Measurements from ENCODE around the gene LYRM4. TPM values are rescaled to one million over a fixed set of nuclear protein-coding genes. Genes with fewer than 3 reads are reported as not detected.

The LYRM4 gene
- polyA plus RNA-seq, 2 of the 4 experiments (the other 2 are of a cell fraction): 25.6 to 43.3 TPM

DNA sequence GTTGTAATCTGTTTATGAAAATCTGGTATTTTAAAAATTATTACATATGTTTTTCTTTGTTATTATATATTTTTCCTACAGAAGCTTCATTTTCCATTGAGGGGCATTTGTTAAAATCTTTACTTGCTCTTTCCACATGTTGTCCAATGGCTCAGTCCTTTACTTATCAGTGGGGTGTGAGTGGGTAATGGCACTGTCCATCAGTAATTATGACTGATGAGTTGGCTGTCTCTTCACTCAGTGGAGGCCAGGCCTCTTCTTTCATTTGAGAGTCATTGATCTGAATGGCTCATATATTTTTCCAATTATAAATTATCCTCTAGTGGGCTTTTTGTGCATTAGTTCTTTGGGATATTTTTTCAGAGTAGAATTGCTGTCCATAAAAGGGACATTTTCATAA is 46.3 kb upstream of the LYRM4 start:
- Histone ChIP-seq H3K4me1 (no peaks in the 10 kb centered on the region), H3K4me2 (no peak overlapping the region), H3K9me3 (no peaks in the 10 kb centered on the region), H3K27ac (no peak overlapping the region), H3K4me3 (no peak overlapping the region)
- no peak for DNase-seq (ENCODE audit: low read depth in 1 of 2, low spot score in 1 of 2)
- no peak for ATAC-seq
- no peak for TF ChIP-seq FOSL2 (IDR thresholded peaks at IDR 0.05)
- no peak for TF ChIP-seq FOSL2 (CRISPR knock-in tag; IDR thresholded peaks at IDR 0.05)
- no peak for TF ChIP-seq RNF2 (IDR thresholded peaks at IDR 0.05; ENCODE audit: borderline replicate concordance, low read depth)
- no peak for TF ChIP-seq ELK1 (IDR thresholded peaks at IDR 0.05; ENCODE audit: low read depth, low read length)
- TF ChIP-seq BHLHE40 (IDR thresholded peaks at IDR 0.05; ENCODE audit: low read depth, low read length): no peak
- POLR2A ChIA-PET: no interaction called here
- no peak for FAIRE-seq
- CTCF ChIA-PET: no interaction called here

GRCh38 chr6:5305968-5306626 is 45.3 kb upstream of the LYRM4 start:
- Histone ChIP-seq H3K4me2 (no peak overlapping the region), H3K4me1 (no peaks in the 10 kb centered on the region), H3K9me3 (no peaks in the 10 kb centered on the region), H3K4me3 (no peak overlapping the region), H3K27ac (no peak overlapping the region)
- FAIRE-seq: no peak
- WGBS (ENCODE audit: missing lambda C conversion rate): 67% methylated on average over 5 of the region's 5 CpGs
- ChIA-PET CTCF (interaction anchor here (3.5 kb wide), 1 partner anchor 162 kb away, joined by 10 read pairs; no protein-coding TSS in a partner anchor), POLR2A (no interaction called here)
- no peak for DNase-seq (ENCODE audit: low read depth in 1 of 2, low spot score in 1 of 2)
- TF ChIP-seq KDM5A (IDR thresholded peaks at IDR 0.05) (no peak), CBX2 (IDR thresholded peaks at IDR 0.05; ENCODE audit: borderline replicate concordance, low read depth) (no peak), CEBPB (IDR thresholded peaks at IDR 0.05) (no peak), USF2 (IDR thresholded peaks at IDR 0.05) (no peak), CBX8 (IDR thresholded peaks at IDR 0.05) (no peak), RAD21 (conservative IDR thresholded peaks at IDR 0.05 in 1 of 2, IDR thresholded peaks at IDR 0.05 in 1 of 2) (no peak), RCOR1 (IDR thresholded peaks at IDR 0.05; ENCODE audit: low read depth, low read length) (no peak), REST (IDR thresholded peaks at IDR 0.05) (no peak), RFX5 (IDR thresholded peaks at IDR 0.05) (no peak), NPAS2 (CRISPR knock-in tag; IDR thresholded peaks at IDR 0.05; ENCODE audit: borderline replicate concordance) (no peak)
- TF ChIP-seq, protein P1, sequence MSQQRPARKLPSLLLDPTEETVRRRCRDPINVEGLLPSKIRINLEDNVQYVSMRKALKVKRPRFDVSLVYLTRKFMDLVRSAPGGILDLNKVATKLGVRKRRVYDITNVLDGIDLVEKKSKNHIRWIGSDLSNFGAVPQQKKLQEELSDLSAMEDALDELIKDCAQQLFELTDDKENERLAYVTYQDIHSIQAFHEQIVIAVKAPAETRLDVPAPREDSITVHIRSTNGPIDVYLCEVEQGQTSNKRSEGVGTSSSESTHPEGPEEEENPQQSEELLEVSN (IDR thresholded peaks at IDR 0.05; ENCODE audit: borderline replicate concordance, low read depth): no peak
- ATAC-seq: no peak

GRCh38 chr6:5303682-5304081 is 42.9 kb upstream of the LYRM4 start:
- Histone ChIP-seq H3K9me3 (no peaks in the 10 kb centered on the region), H3K4me3 (no peak overlapping the region), H3K4me2 (no peak overlapping the region), H3K4me1 (peaks cover 7% of the 10 kb centered on the region; the same call in 2 of the 3 replicates), H3K27ac (no peak overlapping the region)
- POLR2A ChIA-PET: no interaction called here
- 89% methylated on average over 8 of the region's 8 CpGs for WGBS (ENCODE audit: missing lambda C conversion rate)
- DNase-seq (ENCODE audit: low read depth in 1 of 2, low spot score in 1 of 2) (no peak), ATAC-seq (no peak), FAIRE-seq (no peak)
- CTCF ChIA-PET: interaction anchor here (1.9 to 3.5 kb wide), 2 partner anchors 156 to 160 kb away, joined by 7 to 10 read pairs; no protein-coding TSS in a partner anchor
- TF ChIP-seq SMC3 (IDR thresholded peaks at IDR 0.05): no peak
- TF ChIP-seq HEYL (CRISPR knock-in tag; IDR thresholded peaks at IDR 0.05): no peak
- no peak for TF ChIP-seq BCL3 (IDR thresholded peaks at IDR 0.05)
- TF ChIP-seq POLR2AphosphoS2 (conservative IDR thresholded peaks at IDR 0.05; ENCODE audit: low read length): no peak
- no peak for TF ChIP-seq ZC3H11A (IDR thresholded peaks at IDR 0.05)
- TF ChIP-seq NPAS2 (CRISPR knock-in tag; IDR thresholded peaks at IDR 0.05; ENCODE audit: borderline replicate concordance): no peak
- no peak for TF ChIP-seq POLR2A (IDR thresholded peaks at IDR 0.05; ENCODE audit: low read length)
- TF ChIP-seq MYC (IDR thresholded peaks at IDR 0.05; ENCODE audit: borderline replicate concordance, low read length): no peak
- no peak for TF ChIP-seq ZFP36 (IDR thresholded peaks at IDR 0.05; ENCODE audit: borderline replicate concordance, partially characterized antibody)
- TF ChIP-seq EHF (CRISPR knock-in tag; IDR thresholded peaks at IDR 0.05): no peak
- no peak for TF ChIP-seq JUNB (IDR thresholded peaks at IDR 0.05)
- no peak for TF ChIP-seq CEBPB (IDR thresholded peaks at IDR 0.05)
- no peak for TF ChIP-seq CBX2 (IDR thresholded peaks at IDR 0.05; ENCODE audit: borderline replicate concordance, low read depth)
- no peak for TF ChIP-seq ELK1 (IDR thresholded peaks at IDR 0.05; ENCODE audit: low read depth, low read length)

Measured in A549 (cell line).